HG03045 (cell line): ENCODE results near the gene DNM1.
A peak's percentile ranks its signal among the peaks of the same experiment; 100 is the strongest.
"Not testable (repeated sequence)": the region's sequence is repeated elsewhere in the genome, so short reads cannot be mapped to it uniquely, and the experiment has no call there.

Experiments used
- ATAC-seq: cut with Tn5 transposase; IDR thresholded peaks from one replicate; pipeline ENCODE4 v1.9.1; 2021; ENCODE audit warnings: mild to moderate bottlenecking, moderate library complexity; ENCODE audit not compliant: unreplicated experiment

Gene DNM1

DNA sequence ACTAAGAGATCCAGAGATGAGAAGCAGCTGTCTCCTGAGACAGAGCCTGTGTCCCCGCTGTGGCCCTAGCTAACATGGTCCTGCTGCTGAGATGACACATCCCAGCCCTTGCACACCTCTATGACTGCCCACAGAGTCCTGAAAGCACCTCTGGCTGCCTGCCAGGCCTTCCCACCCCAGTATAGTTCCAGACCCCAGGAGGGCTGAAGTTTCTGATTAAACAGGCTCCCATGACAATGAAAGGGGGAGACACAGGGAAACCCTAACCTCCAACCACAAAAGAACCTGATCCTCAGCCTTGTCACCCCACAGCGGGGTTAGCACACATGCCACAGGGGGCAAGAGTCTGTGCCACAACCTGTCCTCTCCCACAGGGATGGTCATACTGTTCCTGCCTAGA lies 27.5 kb upstream of the DNM1 start:
- ATAC-seq: no peak

- no peak for ATAC-seq
These were observed 24.3 kb upstream of the DNM1 start for GRCh38 chr9:128178806-128179431.

- no peak for ATAC-seq
These were observed 23.2 kb upstream of the DNM1 start for GRCh38 chr9:128180001-128180400.

GRCh38 chr9:128180447-128180846 lies 22.7 kb upstream of the DNM1 start:
- no peak for ATAC-seq

DNA sequence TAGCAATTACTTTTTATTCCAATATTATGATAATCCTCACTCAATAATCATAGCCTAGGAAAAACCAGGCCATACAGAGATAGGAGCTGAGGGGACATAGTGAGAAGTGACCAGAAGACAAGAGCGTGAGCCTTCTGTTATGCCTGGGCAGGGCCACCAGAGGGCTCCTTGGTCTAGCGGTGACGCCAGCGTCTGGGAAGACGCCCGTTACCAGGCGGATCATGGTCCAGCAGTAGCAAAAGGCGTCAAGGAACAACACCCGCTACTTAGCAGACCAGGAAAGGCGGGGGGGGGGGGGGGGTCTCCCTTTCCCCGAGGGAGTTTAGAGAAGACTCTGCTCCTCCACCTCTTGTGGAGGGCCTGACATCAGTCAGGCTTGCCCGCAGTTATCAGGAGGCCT lies 21.7 kb upstream of the DNM1 start:
- ATAC-seq: not testable (repeated sequence)

GRCh38 chr9:128182893-128183588 lies 20.1 kb upstream of the DNM1 start:
- ATAC-seq: no peak

GRCh38 chr9:128185979-128186965 lies 16.9 kb upstream of the DNM1 start:
- no peak for ATAC-seq

DNA sequence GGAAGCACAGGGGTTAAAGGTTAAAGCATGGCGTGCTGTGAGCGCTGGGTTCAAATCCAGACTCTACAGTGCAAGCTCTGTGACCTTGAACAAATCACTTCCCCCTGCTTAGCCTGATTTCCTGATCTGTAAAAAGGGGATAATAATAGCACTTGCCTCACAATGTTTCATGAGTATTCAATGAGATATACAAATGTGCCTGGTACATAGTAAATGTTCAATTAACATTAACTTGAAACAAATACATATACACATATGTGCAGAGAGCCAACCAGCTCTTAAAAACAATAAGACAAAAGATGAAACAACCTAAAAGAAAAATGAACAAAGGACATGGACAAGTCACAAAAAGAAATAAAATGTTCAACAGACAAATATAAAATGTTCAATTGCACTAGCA lies 15.8 kb upstream of the DNM1 start:
- no peak for ATAC-seq

- ATAC-seq: no peak
These were observed 15.0 kb upstream of the DNM1 start for GRCh38 chr9:128188209-128188608.

DNA sequence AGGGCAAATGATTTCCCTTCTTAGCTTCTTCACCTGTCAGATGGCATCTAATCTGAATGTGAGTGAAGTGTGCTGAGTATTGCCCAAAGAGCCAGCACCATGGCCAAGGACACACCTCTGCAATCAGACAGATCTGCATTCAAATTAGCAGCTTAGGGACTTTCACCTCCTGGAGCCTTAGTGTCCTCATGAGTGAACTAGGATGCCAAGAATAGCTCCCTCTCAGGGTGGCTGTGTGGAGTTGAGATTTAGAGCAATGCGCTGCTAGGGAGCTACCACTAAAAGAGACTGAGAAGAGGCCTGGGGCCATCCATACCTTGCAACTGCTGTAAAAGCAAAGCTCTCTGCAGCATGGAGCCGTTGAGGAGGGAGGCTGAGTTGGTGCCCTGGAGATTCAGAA lies 13.2 kb upstream of the DNM1 start:
- ATAC-seq: no peak

DNA sequence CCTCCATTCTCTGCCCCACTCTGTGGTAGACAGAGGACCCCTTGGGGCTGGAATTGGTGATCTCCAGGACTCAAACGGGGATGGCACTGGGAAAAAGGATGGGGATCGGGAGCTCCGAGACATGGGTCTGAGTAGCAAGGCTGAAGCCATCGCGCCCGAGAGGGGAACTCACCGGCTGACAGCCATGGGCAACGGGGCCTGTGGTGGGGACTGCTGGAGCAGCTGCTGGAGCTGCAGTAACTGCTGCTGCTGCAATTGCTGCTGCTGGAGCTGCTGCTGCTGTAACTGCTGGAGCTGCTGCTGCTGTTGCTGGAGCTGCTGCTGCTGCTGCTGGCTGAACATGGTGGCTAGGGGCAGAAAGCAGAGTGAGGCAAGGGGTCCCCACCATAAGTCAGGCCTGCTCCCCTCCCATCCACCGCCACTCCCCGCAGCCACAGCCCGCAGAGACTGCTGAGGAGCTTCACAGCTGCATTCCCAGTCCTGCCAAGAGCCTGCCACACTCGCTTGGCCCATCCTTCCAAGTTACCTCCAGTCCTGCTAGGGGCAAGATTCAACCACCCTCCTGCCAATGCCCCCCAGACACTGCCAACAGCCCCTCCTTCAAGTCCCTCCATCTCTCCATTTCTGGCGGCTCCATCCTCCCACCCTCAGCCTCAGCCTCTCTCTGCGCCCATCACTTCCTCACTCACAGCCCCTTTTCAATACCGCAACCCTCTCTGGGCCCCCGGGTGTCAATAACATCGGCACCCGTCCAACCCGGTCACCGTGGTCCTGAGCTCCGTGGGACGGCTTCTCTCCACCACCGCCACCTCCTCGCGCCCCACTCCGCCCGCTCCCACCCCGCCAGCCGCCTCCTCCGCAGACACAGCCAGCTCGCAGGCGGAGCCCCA lies 12.4 kb upstream of the DNM1 start:
- peak; percentile 10 for ATAC-seq

GRCh38 chr9:128191406-128192046 lies 11.7 kb upstream of the DNM1 start, which contains the start of gene CIZ1:
Gene CIZ1, minus strand, starts transcription at chr9:128191572. Its CDS starts 715 bp downstream, at chr9:128190857.
- ATAC-seq: peak; percentile 83

DNA sequence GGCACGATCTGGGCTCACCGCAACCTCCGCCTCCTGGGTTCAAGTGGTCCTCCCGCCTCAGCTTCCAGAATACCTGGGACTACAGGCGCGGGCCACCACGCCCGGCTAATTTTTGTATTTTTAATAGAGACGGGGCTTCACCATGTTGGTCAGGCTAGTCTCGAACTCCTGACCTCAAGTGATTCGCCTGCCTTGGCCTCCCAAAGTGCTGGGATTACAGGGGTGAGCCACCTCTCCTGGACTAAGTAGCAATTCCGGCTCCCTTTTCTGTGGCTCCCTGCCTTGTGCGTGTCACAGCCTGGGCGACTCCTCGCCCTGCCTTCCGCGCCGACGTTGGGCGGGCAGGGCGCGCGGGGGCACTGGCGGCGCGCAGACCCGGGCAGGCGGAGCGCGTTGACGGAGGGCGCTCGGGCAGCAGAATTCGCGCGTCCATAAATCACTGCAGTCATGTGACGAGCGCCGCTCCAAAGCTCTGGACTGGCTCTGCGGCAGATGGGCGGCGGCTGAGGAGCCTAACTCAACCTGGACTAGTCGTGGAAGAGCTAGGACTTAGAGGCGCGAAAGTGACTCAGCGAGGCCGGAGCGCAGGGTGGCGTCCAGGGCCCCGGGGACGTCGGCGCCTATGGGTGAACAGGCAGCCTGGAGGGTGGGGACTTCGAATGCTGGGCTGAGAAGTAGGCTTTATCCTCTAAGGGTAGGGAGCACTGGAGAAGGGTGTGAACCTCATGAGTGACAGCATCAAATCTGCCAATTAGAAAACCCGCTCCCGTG lies 10.4 kb upstream of the DNM1 start:
- no peak for ATAC-seq

- no peak for ATAC-seq
These were observed 9.6 kb upstream of the DNM1 start for GRCh38 chr9:128193469-128194096.

DNA sequence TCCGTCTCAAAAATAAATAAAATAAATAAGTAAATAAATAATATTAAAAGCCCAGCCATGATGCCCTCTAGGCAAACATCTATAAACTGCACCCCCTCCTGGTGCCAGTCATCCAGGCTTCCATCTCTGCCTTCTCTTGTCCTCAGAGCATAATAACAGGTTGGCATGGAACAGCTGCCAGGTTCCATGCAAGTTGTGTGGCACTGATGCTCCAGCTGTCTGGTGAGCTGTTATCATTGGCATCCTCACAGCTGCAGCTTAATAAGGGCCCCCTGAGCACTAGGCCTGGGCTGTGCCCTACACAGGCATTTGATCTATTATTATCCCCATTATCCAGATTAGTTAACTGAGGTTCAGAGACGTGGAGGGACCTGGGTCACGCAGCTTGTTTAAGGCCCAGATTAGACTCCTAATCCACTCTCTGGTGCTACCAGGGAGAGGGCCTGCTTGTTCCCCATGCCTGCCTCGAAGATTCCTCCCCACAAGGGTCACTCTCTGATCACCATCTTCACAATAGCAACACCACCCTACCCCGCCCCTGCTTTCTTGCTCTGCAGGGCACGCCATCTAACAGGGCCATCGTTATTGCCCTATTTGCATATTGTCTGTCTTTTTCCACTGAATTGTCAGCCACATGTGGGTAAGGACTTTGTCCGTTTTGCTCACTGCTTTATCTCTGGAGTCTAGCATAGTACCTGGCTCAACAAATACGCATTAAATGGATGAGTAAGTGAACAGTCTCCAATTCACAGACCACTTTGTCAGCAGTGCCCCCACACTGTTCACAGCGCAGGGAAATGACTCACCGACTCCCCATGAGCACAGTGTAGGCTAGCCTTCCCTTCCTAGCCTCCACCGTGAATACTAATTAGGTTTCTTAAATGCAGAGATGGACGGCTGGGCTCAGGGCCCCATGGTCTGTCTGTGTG lies 1.5 kb upstream of the DNM1 start:
- no peak for ATAC-seq

GRCh38 chr9:128202648-128203023 lies 543 bp upstream of the DNM1 start:
- ATAC-seq: no peak

DNA sequence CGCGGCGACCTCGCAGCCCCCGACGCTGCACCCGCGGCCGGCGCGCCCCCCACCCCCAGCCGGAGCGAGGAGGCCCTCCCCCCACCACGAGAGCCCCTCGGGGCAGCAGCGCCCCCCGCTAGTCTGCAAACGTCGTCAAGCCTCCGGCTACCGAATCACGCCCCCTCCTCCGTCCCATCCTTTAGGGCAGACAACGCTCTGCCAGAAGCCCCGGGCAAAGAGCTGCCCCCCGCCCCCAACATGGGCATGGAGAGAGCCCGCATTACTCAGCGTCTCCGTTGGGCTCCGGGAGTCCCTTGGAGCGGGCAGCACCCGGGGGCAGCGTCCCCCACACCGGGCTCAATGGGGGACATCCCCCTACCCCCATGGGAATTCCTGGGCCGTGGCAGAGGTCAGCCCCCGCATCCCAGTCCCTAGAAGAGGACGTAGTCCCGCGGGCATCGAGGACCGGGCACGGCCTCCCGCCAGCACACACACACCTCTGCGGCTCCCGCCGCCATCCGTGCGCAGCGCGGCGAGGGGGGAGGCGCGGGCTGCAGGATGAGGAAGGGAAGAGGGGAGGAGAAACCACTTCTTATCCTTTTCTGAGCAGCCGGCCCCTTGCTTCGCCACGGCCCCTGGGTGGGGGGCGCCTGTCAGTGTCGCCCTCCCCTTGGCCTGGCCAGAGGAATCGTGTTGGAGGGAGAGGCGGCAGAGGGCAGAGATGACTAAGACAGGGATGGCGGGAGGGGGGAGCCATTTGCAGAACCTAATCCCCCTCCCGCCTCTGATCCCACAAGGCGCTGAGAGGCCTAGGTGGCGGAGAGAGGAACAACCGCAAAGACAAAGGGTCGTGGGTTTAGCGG lies 750 bp downstream of the DNM1 start:
- ATAC-seq: no peak
